GM20000 (cell line): ENCODE measurements around the gene GCN1.

Experiments used
- DNase-seq: peaks from one replicate; pipeline ENCODE4 v3.0.0; 2012; ENCODE audit warnings: low spot score
- TF ChIP-seq, protein P1 (sequence below): IDR thresholded peaks from 2 replicates; pipeline ENCODE4 v1.5.1; 2012; ENCODE audit warnings: mild to moderate bottlenecking, control low read depth; ENCODE audit errors: extremely low read depth, missing control alignments

The GCN1 gene

DNA sequence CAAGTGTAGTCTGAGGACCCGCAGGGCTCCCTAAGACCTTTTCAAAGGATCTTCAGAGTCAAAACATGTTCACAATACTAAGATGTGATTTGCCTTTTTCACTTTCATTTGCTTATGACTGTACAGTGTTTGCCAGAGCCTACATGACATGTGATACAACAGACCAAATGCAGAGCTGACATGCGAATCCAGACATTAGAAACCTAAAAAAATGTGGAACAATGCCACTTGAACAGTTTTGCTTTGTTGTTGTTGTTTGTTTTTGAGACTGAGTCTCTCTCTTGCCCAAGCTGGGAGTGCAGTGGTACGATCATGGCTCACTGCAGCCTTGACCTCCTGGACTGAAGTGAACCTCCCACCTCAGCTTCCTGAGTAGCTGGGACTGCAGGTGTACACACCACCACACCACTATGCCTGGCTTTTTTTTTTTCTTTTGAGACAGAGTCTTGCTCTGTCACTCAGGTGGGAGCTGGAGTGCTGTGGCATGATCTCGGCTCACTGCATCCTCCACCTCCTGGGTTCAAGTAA lies 72.7 kb downstream of the GCN1 start:
- DNase-seq = peak; percentile 66
- TF ChIP-seq, protein P1, sequence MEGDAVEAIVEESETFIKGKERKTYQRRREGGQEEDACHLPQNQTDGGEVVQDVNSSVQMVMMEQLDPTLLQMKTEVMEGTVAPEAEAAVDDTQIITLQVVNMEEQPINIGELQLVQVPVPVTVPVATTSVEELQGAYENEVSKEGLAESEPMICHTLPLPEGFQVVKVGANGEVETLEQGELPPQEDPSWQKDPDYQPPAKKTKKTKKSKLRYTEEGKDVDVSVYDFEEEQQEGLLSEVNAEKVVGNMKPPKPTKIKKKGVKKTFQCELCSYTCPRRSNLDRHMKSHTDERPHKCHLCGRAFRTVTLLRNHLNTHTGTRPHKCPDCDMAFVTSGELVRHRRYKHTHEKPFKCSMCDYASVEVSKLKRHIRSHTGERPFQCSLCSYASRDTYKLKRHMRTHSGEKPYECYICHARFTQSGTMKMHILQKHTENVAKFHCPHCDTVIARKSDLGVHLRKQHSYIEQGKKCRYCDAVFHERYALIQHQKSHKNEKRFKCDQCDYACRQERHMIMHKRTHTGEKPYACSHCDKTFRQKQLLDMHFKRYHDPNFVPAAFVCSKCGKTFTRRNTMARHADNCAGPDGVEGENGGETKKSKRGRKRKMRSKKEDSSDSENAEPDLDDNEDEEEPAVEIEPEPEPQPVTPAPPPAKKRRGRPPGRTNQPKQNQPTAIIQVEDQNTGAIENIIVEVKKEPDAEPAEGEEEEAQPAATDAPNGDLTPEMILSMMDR = no peak

DNA sequence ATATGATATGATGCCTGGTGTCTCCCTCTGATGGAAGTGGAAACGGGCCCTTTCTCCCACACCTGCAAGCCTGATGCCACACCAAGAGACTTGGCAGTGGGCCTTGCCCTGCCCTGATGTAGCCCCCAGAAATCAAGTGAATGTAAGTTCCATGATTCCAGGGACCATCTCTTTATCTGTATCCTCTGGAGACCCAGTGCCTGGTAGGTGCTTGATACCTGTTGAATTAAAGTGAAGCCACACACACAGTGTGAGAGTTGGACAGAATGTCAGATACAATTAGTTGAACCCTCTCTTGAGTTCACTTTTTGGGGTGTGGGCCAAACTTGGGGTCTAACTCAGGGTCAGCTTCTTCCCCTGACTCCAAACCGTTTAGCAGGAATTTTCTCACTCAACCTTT lies 73.2 kb downstream of the GCN1 start:
- no peak for DNase-seq
- TF ChIP-seq, protein P1 = no peak

DNA sequence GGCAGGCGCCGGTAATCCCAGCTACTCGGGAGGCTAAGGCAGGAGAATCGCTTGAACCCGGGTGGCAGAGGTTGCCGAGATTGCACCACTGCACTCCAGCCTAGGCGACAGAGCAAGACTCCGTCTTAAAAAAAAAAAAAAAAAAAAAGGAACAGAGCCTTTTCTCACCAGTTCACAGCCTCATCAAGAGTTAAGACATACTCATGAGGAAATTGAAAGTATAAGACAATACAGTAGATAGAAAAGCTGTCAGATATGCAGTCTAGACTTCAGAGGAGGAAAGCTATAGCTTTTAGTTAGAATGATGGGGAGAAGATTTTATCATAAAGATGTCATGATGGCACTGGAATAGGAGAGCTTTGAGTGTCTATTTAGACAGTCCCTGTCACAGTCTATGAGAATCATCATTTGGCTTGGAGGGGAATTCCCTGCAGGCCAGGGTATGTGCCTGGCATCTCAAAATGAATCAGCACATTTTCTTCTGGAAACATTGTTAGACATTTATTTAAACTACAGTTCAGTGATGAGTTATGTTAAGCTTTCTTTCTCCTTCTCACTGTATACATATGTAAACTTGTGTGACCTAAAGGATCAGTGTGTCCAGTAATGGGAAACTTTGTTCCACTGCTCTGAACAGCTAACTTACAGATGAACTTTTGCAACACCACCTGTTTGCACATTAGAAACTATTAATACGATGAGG lies 75.1 kb downstream of the GCN1 start:
- TF ChIP-seq, protein P1 = no peak
- peak; percentile 69 for DNase-seq

DNA sequence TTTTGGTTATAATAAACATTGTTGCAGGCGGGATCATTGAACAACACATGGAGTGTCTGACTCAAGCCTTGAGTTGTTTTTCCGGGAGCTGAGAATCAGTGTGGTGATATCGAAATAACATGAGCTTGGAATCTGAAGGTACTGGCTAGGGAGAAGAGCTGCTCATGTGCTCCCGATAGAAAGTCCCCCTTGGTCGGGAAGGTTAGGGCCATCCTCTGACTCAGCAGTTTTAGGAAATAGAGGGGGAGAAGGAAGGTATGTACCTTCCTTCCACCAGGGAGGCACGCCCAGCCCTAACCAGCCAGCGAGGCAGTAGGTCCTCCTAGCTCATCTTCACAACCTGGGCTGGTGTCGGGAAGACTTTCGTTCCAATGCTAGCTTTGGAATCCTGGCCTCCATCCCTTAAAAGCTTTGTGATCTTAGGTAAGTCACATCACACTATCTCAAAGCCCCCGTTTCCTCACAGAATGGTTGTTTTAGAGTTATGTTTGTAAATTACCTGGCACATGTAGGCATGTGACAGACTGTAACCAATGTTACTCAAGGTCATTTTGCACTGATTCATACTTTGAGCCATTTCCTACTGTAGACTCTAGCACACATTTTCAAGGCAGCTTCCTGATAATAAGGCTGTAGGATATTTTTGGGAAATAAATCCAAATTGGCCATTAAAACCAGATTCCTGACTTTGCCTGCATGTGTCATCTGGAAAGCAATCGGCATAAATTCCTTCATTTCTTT lies 76.0 kb downstream of the GCN1 start:
- DNase-seq = no peak
- TF ChIP-seq, protein P1 = no peak

DNA sequence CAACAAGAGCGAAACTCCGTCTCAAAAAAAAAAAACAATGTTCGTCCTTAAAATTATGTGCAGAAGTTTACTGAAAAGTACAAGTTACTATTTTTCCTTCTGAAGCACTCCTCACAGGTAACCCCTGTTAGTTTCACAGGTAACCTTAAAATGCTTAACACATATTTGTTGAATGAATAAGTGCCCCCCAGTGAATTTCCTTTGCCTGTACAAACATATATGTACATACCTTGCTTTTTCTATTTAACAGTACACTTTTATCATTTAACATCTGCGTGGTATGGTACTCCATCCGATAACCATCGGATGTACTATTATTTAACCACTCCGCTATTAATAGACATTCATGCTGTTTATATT lies 76.6 kb downstream of the GCN1 start:
- no peak for DNase-seq
- TF ChIP-seq, protein P1 = no peak

DNA sequence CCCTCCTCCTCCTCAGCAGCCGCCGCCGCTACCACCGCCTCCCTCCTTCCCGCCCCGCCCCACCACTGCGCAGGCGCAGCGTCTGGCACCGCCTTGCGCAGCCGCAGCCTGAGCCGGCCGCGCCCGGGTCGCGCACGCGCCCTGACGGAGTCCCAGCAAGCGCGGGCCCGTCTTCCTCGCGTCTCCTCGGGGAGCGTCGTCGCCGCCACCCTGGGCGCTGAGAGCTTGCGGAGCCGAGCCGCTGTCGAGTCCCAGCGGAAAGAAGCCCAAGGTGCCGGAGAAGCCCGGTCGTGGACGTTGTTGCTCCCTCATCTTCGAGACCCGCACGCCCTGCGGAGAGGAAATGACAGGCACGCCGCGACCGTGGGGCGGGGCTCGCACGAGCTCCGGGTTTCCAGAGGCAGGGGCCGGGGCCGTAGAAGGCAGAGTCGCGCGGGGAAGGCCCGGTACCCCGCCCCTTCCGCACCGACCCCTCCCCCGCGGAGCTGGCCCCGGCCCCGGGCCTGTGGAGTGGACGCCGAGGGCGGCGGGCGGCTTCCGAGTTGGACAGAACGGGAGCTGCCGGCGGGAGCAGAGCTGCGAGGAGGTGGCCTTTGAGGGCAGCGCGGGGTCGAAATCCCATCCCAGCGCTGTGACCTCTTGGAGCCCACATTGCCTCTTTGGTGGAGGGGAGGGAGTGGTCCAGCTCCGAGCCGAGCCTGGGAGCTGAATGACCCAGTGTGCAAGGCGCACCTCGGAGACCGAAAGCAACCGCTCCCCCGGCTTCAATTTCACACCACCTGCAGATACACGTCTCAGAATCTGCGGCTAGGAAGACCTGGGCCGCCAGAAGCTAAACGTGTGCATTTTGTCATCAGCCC lies 77.5 kb downstream of the GCN1 start:
- TF ChIP-seq, protein P1 = no peak

DNA sequence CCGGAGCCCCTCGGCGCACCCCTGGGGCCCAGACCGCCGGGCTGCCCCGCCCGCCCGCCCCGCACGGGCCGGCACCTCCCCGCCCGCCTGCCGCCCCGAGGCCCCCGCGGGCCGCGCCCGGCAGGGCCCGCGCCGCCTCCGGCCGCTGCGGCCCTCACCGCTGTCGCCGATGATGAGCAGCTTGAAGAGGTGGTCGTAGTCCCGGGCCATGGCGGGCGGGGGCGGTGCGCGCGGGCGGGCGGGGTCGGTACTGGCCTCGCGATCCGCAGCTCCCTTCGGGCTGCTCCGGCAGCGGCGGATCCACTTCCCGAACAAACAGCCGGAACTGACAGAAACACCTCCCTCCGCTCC lies 78.1 kb downstream of the GCN1 start, which contains the start of gene RAB35:
Gene RAB35 (minus strand): TSS at position 313 of the 351 bp plus-strand sequence. CDS start 103 bp downstream, at position 210.
- TF ChIP-seq, protein P1 = no peak
- no peak for DNase-seq

More for the DNA sequence above, 77.5 kb downstream of the GCN1 start:
- peak; percentile 99 for DNase-seq
